Lung (tissue), 12 donors: ENCODE data around the gene SLC27A3. TPM values are rescaled to one million over a fixed set of nuclear protein-coding genes. Genes with fewer than 3 reads are reported as not detected.

ENCODE experiments used
- ATAC-seq: fragments of 200-7000 bp; cut with Tn5 transposase; one replicate; pipeline ENCODE4 v1.9.1; 2020; ENCODE audit warnings: moderate number of reproducible peaks; ENCODE audit not compliant: insufficient read depth, low FRiP score
- DNase-seq, 3 donors: peaks; one replicate each; pipeline ENCODE4 v3.0.0-alpha.2; 2013 to 2017
- H3K27ac ChIP-seq, 2 donors: one replicate each; pipeline ENCODE4 v1.5.1; 2013; ENCODE audit warnings: mild to moderate bottlenecking in 2 of 2, moderate library complexity in 2 of 2, control low read depth in 1 of 2, inconsistent platforms in 1 of 2, low read depth in 1 of 2, low read length in 1 of 2
- H3K27me3 ChIP-seq, 3 donors: one replicate each; pipeline ENCODE4 v1.5.1; 2013; ENCODE audit warnings: low read length in 2 of 3; ENCODE audit not compliant: control insufficient read depth in 3 of 3, insufficient read depth in 3 of 3
- H3K36me3 ChIP-seq, 4 donors: one replicate each; pipeline ENCODE4 v1.5.1; 2013; ENCODE audit warnings: low read length in 4 of 4, mild to moderate bottlenecking in 1 of 4, moderate library complexity in 1 of 4; ENCODE audit not compliant: control insufficient read depth in 4 of 4, insufficient read depth in 4 of 4
- H3K4me1 ChIP-seq, 5 donors: one replicate each; pipeline ENCODE4 v1.5.1; 2013; ENCODE audit warnings: low read length in 5 of 5, mild to moderate bottlenecking in 2 of 5, moderate library complexity in 1 of 5; ENCODE audit not compliant: control insufficient read depth in 5 of 5, insufficient read depth in 5 of 5
- H3K4me3 ChIP-seq: one replicate; pipeline ENCODE4 v1.5.1; 2013; ENCODE audit warnings: mild to moderate bottlenecking, control low read depth, moderate library complexity
- H3K9ac ChIP-seq, 2 donors: one replicate each; pipeline ENCODE4 v1.5.1; 2013; ENCODE audit warnings: low read length in 2 of 2, control low read depth in 1 of 2; ENCODE audit not compliant: insufficient read depth in 1 of 2
- H3K9me3 ChIP-seq, 4 donors: one replicate each; pipeline ENCODE4 v1.5.1; 2013; ENCODE audit warnings: low read length in 3 of 4, mild to moderate bottlenecking in 1 of 4, moderate library complexity in 1 of 4; ENCODE audit not compliant: control insufficient read depth in 4 of 4, insufficient read depth in 3 of 4
- WGBS, 2 donors: extraction: QIAGEN DNeasy Blood & Tissue Kit; methylation state at CpG; one replicate each; pipeline ENCODE4 v1.1.7; 2013; 5-methylcytosine and 5-hydroxymethylcytosine counted together
- polyA plus RNA-seq, 2 donors: library from polyadenylated mRNA; stranded (reverse); fragments of 200-250 nt; gene quantifications; one replicate each; pipeline ENCODE4 v1.2.1, GENCODE V29; 2013
- total RNA-seq, 2 donors: library from RNA; depleted of rRNA in 1 of 2; stranded (reverse); fragments of >200 nt in 1 of 2; gene quantifications; one replicate each; pipeline ENCODE4 v1.2.1, GENCODE V29; 2014 to 2021
- TF ChIP-seq, protein P1 (sequence below): IDR thresholded peaks from 2 replicates; pipeline ENCODE4 v1.5.1; 2012; ENCODE audit warnings: mild to moderate bottlenecking; ENCODE audit errors: control extremely low read depth, extremely low read depth
- donor health status: control.
- donor health status: control.
- donor health status: Bipolar disorder and iron deficiency.
- donor health status: healthy.
- donor health status: DM: yes; HTN: yes; CAD: no.

SLC27A3 gene
- total and polyA plus RNA-seq, 4 donors, result 15.8 to 223 (median 108) TPM

DNA sequence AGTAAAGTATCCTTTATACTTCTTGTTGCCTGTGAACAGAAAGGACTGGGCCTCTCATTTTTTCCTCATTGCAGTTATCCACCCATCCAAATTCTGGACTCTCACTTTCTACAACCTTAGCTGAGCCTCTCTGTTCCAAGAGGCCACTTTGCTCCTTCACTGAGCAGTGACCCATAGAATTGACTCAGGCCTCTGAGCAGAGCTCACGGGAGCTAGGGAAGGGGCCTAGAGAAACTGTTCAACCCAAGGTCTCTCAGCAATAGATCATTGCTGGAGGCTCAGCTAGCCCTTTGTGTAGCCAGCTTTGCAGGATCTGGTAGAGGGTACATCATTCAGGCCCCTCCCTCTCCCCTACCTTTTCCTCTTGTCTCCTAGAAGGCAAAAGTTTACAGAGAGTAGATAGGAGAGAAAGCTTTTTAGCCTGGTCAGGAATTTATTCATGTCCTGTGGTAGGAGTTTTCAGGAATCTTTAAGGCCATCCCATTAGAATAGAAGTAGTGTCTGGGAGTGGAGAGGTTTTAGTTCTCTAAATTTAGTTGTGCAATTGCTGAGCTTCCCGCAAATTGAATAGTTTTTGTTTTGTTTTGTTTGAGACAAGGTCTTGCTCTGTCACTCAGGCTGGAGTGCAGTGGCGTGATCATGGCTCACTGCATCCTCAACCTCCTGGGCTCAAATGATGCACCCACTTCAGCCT lies 40.7 kb upstream of the SLC27A3 start:
- WGBS, 2 donors, result 48 to 59% methylated on average over 3 of the region's 3 CpGs
- DNase-seq (no peak), ATAC-seq (peak; percentile 23)
- Histone ChIP-seq H3K4me3 (no peak overlapping the region), H3K4me1 (peaks cover 3 to 17% (median 8%) of the 10 kb centered on the region in 5 donors), H3K9ac (no peak overlapping the region), H3K27ac (peak overlapping the region in 1 of 2 donors; percentile 86), H3K27me3 (no peaks in the 10 kb centered on the region), H3K9me3 (no peaks in the 10 kb centered on the region), H3K36me3 (peaks cover 0 to 5% (median 4%) of the 10 kb centered on the region in 4 donors)
- TF ChIP-seq, protein P1, sequence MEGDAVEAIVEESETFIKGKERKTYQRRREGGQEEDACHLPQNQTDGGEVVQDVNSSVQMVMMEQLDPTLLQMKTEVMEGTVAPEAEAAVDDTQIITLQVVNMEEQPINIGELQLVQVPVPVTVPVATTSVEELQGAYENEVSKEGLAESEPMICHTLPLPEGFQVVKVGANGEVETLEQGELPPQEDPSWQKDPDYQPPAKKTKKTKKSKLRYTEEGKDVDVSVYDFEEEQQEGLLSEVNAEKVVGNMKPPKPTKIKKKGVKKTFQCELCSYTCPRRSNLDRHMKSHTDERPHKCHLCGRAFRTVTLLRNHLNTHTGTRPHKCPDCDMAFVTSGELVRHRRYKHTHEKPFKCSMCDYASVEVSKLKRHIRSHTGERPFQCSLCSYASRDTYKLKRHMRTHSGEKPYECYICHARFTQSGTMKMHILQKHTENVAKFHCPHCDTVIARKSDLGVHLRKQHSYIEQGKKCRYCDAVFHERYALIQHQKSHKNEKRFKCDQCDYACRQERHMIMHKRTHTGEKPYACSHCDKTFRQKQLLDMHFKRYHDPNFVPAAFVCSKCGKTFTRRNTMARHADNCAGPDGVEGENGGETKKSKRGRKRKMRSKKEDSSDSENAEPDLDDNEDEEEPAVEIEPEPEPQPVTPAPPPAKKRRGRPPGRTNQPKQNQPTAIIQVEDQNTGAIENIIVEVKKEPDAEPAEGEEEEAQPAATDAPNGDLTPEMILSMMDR, result no peak

DNA sequence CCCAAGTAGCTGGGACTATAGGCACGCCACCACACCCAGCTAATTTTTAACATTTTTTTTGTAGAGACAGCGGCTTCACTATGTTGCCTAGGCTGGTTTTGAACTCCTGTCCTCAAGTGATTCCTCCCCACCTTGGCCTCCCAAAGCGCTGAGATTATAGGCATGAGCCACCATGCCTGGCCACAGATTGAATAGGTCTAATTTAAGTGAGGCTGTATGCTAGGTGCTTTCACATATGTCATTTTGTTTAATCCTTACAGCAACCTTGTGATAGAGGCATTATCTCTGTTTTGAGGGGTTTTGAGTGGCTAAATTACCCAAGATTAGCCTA lies 40.2 kb upstream of the SLC27A3 start:
- Histone ChIP-seq H3K9ac (no peak overlapping the region), H3K27me3 (no peaks in the 10 kb centered on the region), H3K9me3 (no peaks in the 10 kb centered on the region), H3K4me1 (peaks cover 3 to 15% (median 5%) of the 10 kb centered on the region in 5 donors), H3K4me3 (no peak overlapping the region), H3K36me3 (peaks cover 0 to 5% (median 4%) of the 10 kb centered on the region in 4 donors), H3K27ac (peak overlapping the region in 1 of 2 donors; percentile 20)
- DNase-seq (no peak), ATAC-seq (no peak)
- WGBS, 2 donors, result 89 to 92% methylated on average over 3 of the region's 3 CpGs
- TF ChIP-seq, protein P1, result no peak

DNA sequence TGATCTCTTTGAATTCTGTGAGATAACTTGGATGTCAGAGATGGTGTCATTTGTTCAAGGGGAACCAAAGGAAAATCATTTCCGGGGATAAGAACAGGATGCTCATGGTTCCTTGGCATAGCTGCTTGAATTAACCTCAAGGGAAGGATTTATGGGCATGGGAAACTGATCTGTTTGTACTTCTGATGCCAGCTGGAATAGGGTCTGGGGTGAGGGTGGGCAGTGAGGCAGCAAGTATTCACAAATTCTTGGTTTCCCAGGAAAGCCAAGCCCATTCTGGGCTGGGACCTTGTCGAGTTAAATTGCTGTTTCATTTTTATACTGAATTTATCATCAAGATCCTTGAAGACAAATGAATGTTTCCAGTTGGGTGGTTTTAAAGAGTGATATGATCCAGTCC lies 33.2 kb upstream of the SLC27A3 start:
- Histone ChIP-seq H3K27ac (peak overlapping the region in 1 of 2 donors; percentile 53), H3K27me3 (no peaks in the 10 kb centered on the region), H3K36me3 (peaks cover 25 to 57% (median 29%) of the 10 kb centered on the region in 4 donors), H3K4me3 (no peak overlapping the region), H3K9me3 (no peaks in the 10 kb centered on the region), H3K4me1 (peaks cover 0 to 5% (median 0%) of the 10 kb centered on the region in 5 donors), H3K9ac (no peak overlapping the region)
- ATAC-seq (no peak), DNase-seq (no peak)
- TF ChIP-seq, protein P1, result no peak
- WGBS, 2 donors, result 58 to 85% methylated on average over 2 of the region's 2 CpGs
